ENCODE measurements around the gene ZNF831. TPM values are rescaled to one million over a fixed set of nuclear protein-coding genes. Genes with fewer than 3 reads are reported as not detected.

ZNF831 gene
- total RNA-seq, 1 donor from 2014 or later = 4.0 TPM

DNA sequence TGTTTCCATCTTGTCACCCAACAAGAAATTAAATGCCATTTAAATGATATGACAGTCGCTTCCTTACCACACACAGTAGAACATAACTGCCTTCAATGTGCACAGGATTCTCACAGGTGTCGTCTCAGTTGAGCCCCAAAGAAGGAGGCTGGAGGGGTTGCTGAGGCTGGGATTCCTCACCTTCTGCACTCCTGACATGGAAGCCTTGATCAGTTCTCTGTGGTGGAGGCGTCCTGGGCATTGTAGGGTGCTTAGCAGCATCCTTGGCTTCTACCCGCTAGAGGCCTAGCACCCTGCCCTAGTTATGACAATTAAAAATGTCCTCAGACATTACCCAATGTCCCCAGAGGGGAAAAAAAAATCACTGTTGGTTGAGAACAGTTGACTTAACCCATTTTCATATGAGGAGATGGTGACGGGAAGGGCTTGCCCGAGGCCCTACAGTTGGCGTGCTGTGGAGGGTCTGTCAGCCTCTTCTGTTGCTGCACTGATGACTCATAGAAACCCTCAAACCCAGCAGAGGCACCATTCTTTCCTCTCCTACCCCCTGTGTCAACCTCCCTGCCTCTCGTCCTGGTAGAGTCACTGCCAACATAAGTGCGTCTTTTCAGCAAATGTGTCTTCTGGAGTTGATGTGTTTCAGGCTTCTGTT is 19.3 kb upstream of the ZNF831 start:
- Mint-ChIP-seq H3K4me1 (peaks cover 72% of the 10 kb centered on the region), H3K27ac (peak overlapping the region; percentile 15), H3K9me3 (no peaks in the 10 kb centered on the region), H3K4me3 (no peak overlapping the region), H3K36me3 (ENCODE audit: low read depth) (peaks cover 2% of the 10 kb centered on the region), H3K27me3 (no peaks in the 10 kb centered on the region)
- TF ChIP-seq, protein P1, sequence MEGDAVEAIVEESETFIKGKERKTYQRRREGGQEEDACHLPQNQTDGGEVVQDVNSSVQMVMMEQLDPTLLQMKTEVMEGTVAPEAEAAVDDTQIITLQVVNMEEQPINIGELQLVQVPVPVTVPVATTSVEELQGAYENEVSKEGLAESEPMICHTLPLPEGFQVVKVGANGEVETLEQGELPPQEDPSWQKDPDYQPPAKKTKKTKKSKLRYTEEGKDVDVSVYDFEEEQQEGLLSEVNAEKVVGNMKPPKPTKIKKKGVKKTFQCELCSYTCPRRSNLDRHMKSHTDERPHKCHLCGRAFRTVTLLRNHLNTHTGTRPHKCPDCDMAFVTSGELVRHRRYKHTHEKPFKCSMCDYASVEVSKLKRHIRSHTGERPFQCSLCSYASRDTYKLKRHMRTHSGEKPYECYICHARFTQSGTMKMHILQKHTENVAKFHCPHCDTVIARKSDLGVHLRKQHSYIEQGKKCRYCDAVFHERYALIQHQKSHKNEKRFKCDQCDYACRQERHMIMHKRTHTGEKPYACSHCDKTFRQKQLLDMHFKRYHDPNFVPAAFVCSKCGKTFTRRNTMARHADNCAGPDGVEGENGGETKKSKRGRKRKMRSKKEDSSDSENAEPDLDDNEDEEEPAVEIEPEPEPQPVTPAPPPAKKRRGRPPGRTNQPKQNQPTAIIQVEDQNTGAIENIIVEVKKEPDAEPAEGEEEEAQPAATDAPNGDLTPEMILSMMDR (IDR thresholded peaks at IDR 0.05) = no peak
- ChIA-PET CTCF (no interaction called here), POLR2A (no interaction called here)
- ATAC-seq (ENCODE audit: low read depth) (peak; percentile 62), DNase-seq (no peak)
- intact Hi-C loops (cut with micrococcal nuclease) = no loop called here

DNA sequence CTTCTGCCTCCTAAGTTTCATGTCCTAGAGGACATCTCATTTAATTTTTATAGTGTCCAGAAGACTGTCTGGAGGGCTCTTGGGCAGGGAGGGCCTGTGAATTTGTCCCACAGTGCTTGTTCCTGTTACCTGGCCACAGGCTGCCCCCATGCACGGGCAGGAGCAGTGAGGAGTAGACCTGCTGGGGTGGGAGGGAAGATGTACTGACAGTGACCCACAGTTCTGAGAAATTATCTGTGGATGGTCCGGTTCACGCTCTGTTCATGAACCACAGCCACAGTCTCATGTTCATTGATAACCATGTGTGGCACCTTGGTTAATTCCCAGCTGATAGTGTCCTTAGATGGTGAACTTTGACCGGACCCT is 18.8 kb upstream of the ZNF831 start:
- ChIA-PET POLR2A (no interaction called here), CTCF (no interaction called here)
- Mint-ChIP-seq H3K9me3 (no peaks in the 10 kb centered on the region), H3K27ac (peak overlapping the region; percentile 15), H3K4me1 (peaks cover 73% of the 10 kb centered on the region), H3K36me3 (ENCODE audit: low read depth) (peaks cover 2% of the 10 kb centered on the region), H3K4me3 (no peak overlapping the region), H3K27me3 (no peaks in the 10 kb centered on the region)
- ATAC-seq (ENCODE audit: low read depth) (no peak), DNase-seq (no peak)
- TF ChIP-seq, protein P1 (IDR thresholded peaks at IDR 0.05) = no peak
- intact Hi-C loops (cut with micrococcal nuclease) = no loop called here

DNA sequence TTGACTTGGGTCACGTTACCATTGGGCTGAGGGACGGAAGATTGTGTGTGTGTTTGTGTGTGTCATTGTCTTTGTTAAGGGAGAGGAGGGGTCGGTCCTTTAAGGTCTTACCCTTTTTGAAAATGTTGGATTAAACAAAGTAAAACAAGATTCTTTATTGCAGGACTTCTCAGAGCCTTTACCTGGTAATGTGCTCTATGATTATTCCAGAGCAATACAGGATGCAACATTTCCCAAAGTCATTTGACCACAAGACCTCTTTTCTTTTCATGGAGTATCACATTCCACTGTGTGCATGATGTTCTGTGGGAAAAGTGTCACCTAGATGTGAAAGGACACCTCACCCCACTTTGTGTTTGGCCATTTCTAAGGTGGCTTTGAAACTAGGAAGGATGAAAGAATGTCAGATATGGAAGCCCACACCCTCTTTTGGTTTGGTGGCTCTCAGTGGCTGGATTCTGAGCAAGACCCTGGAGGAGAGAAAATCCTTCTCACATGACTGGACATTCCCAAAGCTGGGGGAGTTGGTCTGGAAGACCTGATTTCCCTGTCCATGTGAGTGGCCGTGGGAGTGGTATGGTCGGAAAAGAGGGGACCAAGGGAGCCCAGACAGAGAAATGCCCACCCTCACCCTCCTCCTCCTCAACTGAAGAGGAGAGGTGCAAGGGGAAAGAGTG is 18.2 kb upstream of the ZNF831 start:
- Mint-ChIP-seq H3K4me3 (peak overlapping the region; percentile 60), H3K36me3 (ENCODE audit: low read depth) (peaks cover 2% of the 10 kb centered on the region), H3K27me3 (no peaks in the 10 kb centered on the region), H3K27ac (peak overlapping the region; percentile 78), H3K4me1 (peaks cover 74% of the 10 kb centered on the region), H3K9me3 (no peaks in the 10 kb centered on the region)
- intact Hi-C loops (cut with micrococcal nuclease) = no loop called here
- ATAC-seq (ENCODE audit: low read depth) (no peak), DNase-seq (no peak)
- POLR2A ChIA-PET = no interaction called here
- CTCF ChIA-PET = no interaction called here
- TF ChIP-seq, protein P1 (IDR thresholded peaks at IDR 0.05) = no peak

DNA sequence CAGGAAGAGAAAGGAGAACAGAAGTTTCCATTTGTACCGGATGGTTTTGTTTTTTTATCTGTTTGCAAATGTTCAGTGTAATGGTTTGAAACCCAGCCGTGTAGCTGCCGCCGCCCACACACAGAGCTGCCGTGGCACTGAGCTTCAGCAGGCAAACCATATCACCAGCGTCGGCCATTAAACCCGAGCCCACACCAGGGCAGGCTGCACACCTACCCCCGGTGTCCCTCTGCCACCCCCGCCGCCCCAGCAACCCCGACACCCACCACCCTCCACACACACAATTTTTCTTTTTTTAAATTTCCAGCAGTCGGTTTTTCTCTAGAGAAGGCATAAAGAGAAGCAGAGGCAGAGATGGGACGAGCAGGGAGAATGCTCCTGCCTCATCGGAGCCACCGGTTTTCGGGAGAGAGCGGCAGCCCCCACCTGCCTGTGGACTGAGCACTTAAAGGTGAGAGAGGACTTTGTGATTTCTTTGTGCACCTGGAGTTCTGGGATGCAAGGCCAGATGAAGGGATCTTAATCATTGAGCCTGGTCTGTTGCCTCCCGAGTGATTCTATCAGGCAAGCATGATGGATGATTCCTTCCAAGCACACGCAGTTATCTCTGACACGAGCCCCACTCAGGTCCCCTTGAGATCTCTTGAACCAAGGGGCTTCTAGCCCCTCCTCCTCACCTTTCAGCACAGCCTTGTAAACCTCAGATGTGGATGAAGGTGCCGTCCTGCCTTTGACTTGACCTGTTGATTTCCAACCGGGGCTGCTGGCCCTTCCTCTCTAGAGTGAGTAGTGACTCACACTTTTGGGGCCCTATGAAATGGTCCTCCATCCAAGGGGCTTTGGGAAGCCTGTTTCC is 17.5 kb upstream of the ZNF831 start:
- Mint-ChIP-seq H3K9me3 (no peaks in the 10 kb centered on the region), H3K27me3 (no peaks in the 10 kb centered on the region), H3K4me1 (peaks cover 76% of the 10 kb centered on the region), H3K36me3 (ENCODE audit: low read depth) (peaks cover 2% of the 10 kb centered on the region), H3K4me3 (peak overlapping the region; percentile 60), H3K27ac (peak overlapping the region; percentile 78)
- intact Hi-C loops (cut with micrococcal nuclease) = no loop called here
- peak; percentile 36 for ATAC-seq (ENCODE audit: low read depth)
- CTCF ChIA-PET = no interaction called here
- TF ChIP-seq, protein P1 (IDR thresholded peaks at IDR 0.05) = no peak
- DNase-seq = no peak
- POLR2A ChIA-PET = interaction anchor here (0.9 kb wide), 1 partner anchor 24 kb away, joined by 4 read pairs; no protein-coding TSS in a partner anchor
